Uterus (tissue), 4 donors: ENCODE results near the gene MAGI2. TPM values are rescaled to one million over a fixed set of nuclear protein-coding genes. Genes with fewer than 3 reads are reported as not detected.

Experiments
- DNase-seq, 2 donors: peaks; one replicate each; pipeline ENCODE4 v3.0.0-alpha.2; 2019 to 2020
- H3K27ac ChIP-seq, 2 donors: fragments of 200-600 bp; sonication (generic); 1 replicate in 1 of 2; 2 replicates in 1 of 2; pipeline ENCODE4 v1.5.1; 2016 to 2018
- H3K27me3 ChIP-seq, 2 donors: fragments of 200-600 bp; sonication (generic); one replicate each; pipeline ENCODE4 v1.5.1; 2018 to 2019; ENCODE audit warnings: control low read depth in 1 of 2
- H3K36me3 ChIP-seq, 2 donors: fragments of 200-600 bp; sonication (generic); one replicate each; pipeline ENCODE4 v1.5.1; 2019; ENCODE audit warnings: control low read depth in 1 of 2
- H3K4me1 ChIP-seq, 2 donors: fragments of 200-600 bp; sonication (generic); one replicate each; pipeline ENCODE4 v1.5.1; 2018 to 2019; ENCODE audit warnings: control low read depth in 1 of 2
- H3K4me3 ChIP-seq, 2 donors: fragments of 200-600 bp; sonication (generic); 1 replicate in 1 of 2; 2 replicates in 1 of 2; pipeline ENCODE4 v1.5.1; 2018 to 2019; ENCODE audit warnings: mild to moderate bottlenecking in 1 of 2
- H3K9me3 ChIP-seq, 2 donors: fragments of 200-600 bp; sonication (generic); one replicate each; pipeline ENCODE4 v1.5.1; 2019; ENCODE audit warnings: control low read depth in 1 of 2
- POLR2A ChIP-seq, 2 donors: fragments of 450-650 bp; IDR thresholded peaks; one replicate each; pipeline ENCODE4 v1.6.1; 2016; ENCODE audit warnings: antibody characterized with exemption in 2 of 2, mild to moderate bottlenecking in 1 of 2, moderate library complexity in 1 of 2
- intact Hi-C: fragments of 100-400 bp; cut with DNase I; formaldehyde crosslinking; loops from one replicate; pipeline ENCODE4 v1.15.1; 2023; ENCODE audit warnings: low total_unique reads
- total RNA-seq, 4 donors: library from RNA; depleted of rRNA in 3 of 4; stranded (reverse); fragments of >200 nt in 3 of 4; gene quantifications; one replicate each; pipeline versions ENCODE4 v1.1.0 to v1.2.4, GENCODE V29; 2014 to 2023
- TF ChIP-seq, protein P1 (sequence below), 4 experiments: fragments of 200-600 bp in 2 of 4; fragments of 450-650 bp in 2 of 4; sonication (generic) in 2 of 4; IDR thresholded peaks; one replicate each; pipeline ENCODE4 v1.5.1; 2016 to 2019; ENCODE audit warnings: antibody characterized with exemption in 4 of 4, mild to moderate bottlenecking in 2 of 4, moderate library complexity in 1 of 4
- donor health status: DM: yes; HTN: yes; CAD: no.

MAGI2 gene
- total RNA-seq, 4 donors from 2014 or later = 5.3 to 23.2 (median 13.8) TPM

DNA sequence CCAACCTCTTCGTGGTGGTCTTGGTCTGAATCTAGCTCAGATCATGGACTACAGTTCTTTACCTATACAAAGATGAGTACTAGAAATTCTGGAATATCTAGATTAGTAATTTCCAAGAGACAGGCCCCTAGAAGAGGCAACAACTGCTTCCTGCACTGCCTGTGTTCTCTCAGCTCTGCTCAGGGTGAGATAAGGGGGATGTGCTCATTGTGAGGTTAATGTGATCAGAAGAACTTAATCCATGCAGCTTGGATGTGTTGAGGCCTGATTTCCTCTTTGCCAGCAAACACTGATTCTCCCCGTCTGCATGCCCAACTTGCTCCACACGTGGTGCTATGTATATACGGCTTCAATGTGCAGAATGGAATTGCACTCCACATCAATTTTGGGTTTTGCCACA lies 1386.9 kb downstream of the MAGI2 start:
- TF ChIP-seq, protein P1, sequence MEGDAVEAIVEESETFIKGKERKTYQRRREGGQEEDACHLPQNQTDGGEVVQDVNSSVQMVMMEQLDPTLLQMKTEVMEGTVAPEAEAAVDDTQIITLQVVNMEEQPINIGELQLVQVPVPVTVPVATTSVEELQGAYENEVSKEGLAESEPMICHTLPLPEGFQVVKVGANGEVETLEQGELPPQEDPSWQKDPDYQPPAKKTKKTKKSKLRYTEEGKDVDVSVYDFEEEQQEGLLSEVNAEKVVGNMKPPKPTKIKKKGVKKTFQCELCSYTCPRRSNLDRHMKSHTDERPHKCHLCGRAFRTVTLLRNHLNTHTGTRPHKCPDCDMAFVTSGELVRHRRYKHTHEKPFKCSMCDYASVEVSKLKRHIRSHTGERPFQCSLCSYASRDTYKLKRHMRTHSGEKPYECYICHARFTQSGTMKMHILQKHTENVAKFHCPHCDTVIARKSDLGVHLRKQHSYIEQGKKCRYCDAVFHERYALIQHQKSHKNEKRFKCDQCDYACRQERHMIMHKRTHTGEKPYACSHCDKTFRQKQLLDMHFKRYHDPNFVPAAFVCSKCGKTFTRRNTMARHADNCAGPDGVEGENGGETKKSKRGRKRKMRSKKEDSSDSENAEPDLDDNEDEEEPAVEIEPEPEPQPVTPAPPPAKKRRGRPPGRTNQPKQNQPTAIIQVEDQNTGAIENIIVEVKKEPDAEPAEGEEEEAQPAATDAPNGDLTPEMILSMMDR (IDR thresholded peaks at IDR 0.05) = no peak
- TF ChIP-seq POLR2A (IDR thresholded peaks at IDR 0.05) = no peak
- H3K27me3 ChIP-seq = no peaks in the 10 kb centered on the region
- H3K27ac ChIP-seq = no peak overlapping the region
- intact Hi-C loops = no loop called here
- H3K36me3 ChIP-seq = no peaks in the 10 kb centered on the region
- no peaks in the 10 kb centered on the region for H3K9me3 ChIP-seq
- H3K4me3 ChIP-seq = no peak overlapping the region
- no peak for DNase-seq
- no peaks in the 10 kb centered on the region for H3K4me1 ChIP-seq

DNA sequence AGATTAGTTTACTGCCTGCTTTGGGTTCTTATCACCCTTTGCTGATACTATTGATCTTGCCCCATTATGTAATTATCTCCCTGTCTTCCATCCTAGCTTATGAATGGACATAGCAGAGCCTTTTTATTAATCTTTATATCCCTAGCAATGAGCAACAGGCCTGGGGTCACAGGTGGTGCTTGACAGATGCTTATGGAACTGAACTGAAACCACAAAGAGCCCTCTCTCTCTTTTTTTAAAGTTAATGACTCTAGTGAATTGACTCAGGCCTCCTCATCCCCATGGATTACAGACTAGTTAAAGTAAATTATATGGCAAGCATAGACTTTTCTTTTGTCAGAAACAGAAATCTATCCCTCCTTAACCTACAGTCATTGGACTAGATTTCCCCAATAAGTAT lies 1389.7 kb downstream of the MAGI2 start:
- Histone ChIP-seq H3K36me3 (no peaks in the 10 kb centered on the region), H3K27ac (no peak overlapping the region), H3K4me3 (no peak overlapping the region), H3K4me1 (no peaks in the 10 kb centered on the region), H3K27me3 (no peaks in the 10 kb centered on the region), H3K9me3 (no peaks in the 10 kb centered on the region)
- no peak for DNase-seq
- intact Hi-C loops = no loop called here
- no peak for TF ChIP-seq POLR2A (IDR thresholded peaks at IDR 0.05)
- TF ChIP-seq, protein P1 (IDR thresholded peaks at IDR 0.05) = no peak

DNA sequence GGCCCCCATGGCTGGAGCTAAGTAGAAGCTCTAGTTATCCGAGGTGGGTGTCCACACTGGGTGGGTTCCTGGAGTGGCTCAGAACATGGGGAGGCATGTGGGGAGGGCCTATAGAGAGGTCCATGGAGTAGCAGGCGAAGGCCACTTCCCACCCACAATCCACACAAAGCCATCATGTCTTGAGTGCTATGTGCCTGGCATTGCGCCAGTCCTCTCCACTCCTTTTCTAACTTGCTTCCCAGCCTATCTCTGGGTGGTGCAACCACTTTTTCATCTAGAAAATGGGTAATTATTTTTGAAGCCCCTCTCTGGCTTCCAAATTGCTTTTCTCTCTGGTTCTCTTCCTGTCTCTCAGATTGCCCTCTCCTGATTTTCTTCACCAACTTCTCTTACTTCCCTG lies 1391.3 kb downstream of the MAGI2 start:
- intact Hi-C loops = no loop called here
- no peaks in the 10 kb centered on the region for H3K4me1 ChIP-seq
- TF ChIP-seq POLR2A (IDR thresholded peaks at IDR 0.05) = no peak
- TF ChIP-seq, protein P1 (IDR thresholded peaks at IDR 0.05) = no peak
- H3K27ac ChIP-seq = no peak overlapping the region
- no peaks in the 10 kb centered on the region for H3K36me3 ChIP-seq
- no peaks in the 10 kb centered on the region for H3K9me3 ChIP-seq
- no peak for DNase-seq
- H3K4me3 ChIP-seq = no peak overlapping the region
- no peaks in the 10 kb centered on the region for H3K27me3 ChIP-seq

DNA sequence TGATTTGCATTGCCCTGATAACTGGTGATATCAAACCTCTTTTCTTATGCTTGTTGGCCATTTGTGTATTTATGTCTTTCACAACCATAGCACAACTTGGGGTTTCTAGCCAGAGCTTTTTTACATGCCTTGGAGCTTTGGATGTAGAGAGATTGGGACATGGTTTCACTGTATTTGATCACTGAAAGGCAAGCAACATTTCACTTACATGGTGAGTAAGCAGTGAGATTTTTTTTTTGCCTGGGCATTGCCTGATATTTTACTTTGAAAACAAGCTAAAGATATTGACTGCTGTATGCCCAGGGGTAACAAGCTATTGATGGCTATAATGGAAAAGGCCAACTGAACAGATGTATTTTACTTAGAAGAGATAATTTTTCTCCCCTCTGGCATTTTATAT lies 1395.9 kb downstream of the MAGI2 start:
- H3K36me3 ChIP-seq = no peaks in the 10 kb centered on the region
- TF ChIP-seq, protein P1 (IDR thresholded peaks at IDR 0.05) = no peak
- TF ChIP-seq POLR2A (IDR thresholded peaks at IDR 0.05) = no peak
- no peak overlapping the region for H3K4me3 ChIP-seq
- H3K27ac ChIP-seq = no peak overlapping the region
- H3K9me3 ChIP-seq = no peaks in the 10 kb centered on the region
- no peaks in the 10 kb centered on the region for H3K4me1 ChIP-seq
- H3K27me3 ChIP-seq = no peaks in the 10 kb centered on the region
- intact Hi-C loops = no loop called here
- no peak for DNase-seq

DNA sequence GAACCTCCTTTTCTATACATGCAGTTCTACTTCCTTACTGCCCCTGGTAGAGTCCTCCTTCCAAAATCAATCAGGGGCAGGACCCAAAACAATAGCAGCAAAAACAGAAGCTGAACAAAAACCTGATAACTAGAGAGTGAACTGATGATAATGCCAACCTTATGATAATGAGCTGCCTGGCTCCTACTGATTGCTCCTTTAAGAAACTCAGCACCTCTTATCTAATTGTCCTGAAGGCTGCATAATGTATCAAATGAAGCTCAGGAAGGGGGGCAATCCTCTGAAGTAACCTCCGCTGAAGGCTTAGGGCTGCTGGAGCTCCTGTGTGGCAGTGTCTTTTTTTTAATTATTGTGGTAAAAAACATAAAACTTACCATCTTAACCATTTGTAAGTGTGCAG lies 1397.9 kb downstream of the MAGI2 start:
- intact Hi-C loops = no loop called here

More for the DNA sequence above, 1397.9 kb downstream of the MAGI2 start:
- DNase-seq = no peak
- Histone ChIP-seq H3K36me3 (no peaks in the 10 kb centered on the region), H3K27me3 (no peaks in the 10 kb centered on the region), H3K4me1 (no peaks in the 10 kb centered on the region), H3K4me3 (no peak overlapping the region), H3K9me3 (no peaks in the 10 kb centered on the region), H3K27ac (no peak overlapping the region)
- TF ChIP-seq, protein P1 (IDR thresholded peaks at IDR 0.05) = no peak
- no peak for TF ChIP-seq POLR2A (IDR thresholded peaks at IDR 0.05)
